ENCODE measurements around the gene SSX2IP. TPM values are rescaled to one million over a fixed set of nuclear protein-coding genes. Genes with fewer than 3 reads are reported as not detected.

Gene SSX2IP
- total RNA-seq, 1 experiment from 2014 or later: 28.0 TPM

- H3K4me3 ChIP-seq (ENCODE audit: low read length): peak overlapping the region; percentile 75
- H3K79me2 ChIP-seq (ENCODE audit: low read length): peaks cover 52% of the 10 kb centered on the region
- ATAC-seq (peak; percentile 25), DNase-seq (peak; percentile 35)
- H2AFZ ChIP-seq (ENCODE audit: low read length): peak overlapping the region; percentile 71
- H3K4me1 ChIP-seq (ENCODE audit: insufficient read depth, low read length): peaks cover 31% of the 10 kb centered on the region
- H3K9ac ChIP-seq (ENCODE audit: low read length): peak overlapping the region; percentile 74
- no peaks in the 10 kb centered on the region; the same call in 1 of the 2 replicates for H4K20me1 ChIP-seq (ENCODE audit: low read length)
- TF ChIP-seq CTCF (conservative IDR thresholded peaks at IDR 0.05; ENCODE audit: low read depth, low read length) (peak; percentile 47; the same call in 1 of the 2 replicates), EZH2 (IDR thresholded peaks at IDR 0.05; ENCODE audit: low read length, unreplicated experiment) (no peak)
- intact Hi-C loops (cut with micrococcal nuclease): loop anchor here (1.0 to 10.0 kb wide), 4 partner anchors 9 to 145 kb away; no protein-coding TSS in a partner anchor
- no peaks in the 10 kb centered on the region for H3K9me2 ChIP-seq (replicated peaks; ENCODE audit: low read length)
- H3K9me3 ChIP-seq (ENCODE audit: low read length): no peaks in the 10 kb centered on the region
- no peaks in the 10 kb centered on the region for H3K27me3 ChIP-seq (ENCODE audit: low read length)
- peak overlapping the region; percentile 96 for H3K4me2 ChIP-seq (ENCODE audit: low read length)
- H3K27ac ChIP-seq (ENCODE audit: low read length): peak overlapping the region; percentile 35; the same call in 1 of the 2 replicates
- POLR2A ChIA-PET (ENCODE audit: unreplicated experiment): interaction anchor here (0.6 kb wide), 1 partner anchor 60 kb away, joined by 6 read pairs; no protein-coding TSS in a partner anchor
- BruUV-seq (replicated peaks): TSS peak; percentile 66
- no peaks in the 10 kb centered on the region for H3K36me3 ChIP-seq (ENCODE audit: low read depth, low read length)
- CTCF ChIA-PET: no interaction called here
- H3F3A ChIP-seq (ENCODE audit: low read length, unreplicated experiment): no peaks in the 10 kb centered on the region
Observed at GRCh38 chr1:84689514-84690396, 506 bp downstream of the SSX2IP start.

- H3K27me3 ChIP-seq (ENCODE audit: low read length): no peaks in the 10 kb centered on the region
- H3K27ac ChIP-seq (ENCODE audit: low read length): no peak overlapping the region
- peaks cover 64% of the 10 kb centered on the region for H3K79me2 ChIP-seq (ENCODE audit: low read length)
- POLR2A ChIA-PET (ENCODE audit: unreplicated experiment): interaction anchor here (0.9 kb wide), 1 partner anchor 30 kb away, joined by 6 read pairs; no protein-coding TSS in a partner anchor
- ATAC-seq (no peak), DNase-seq (peak; percentile 17)
- H3F3A ChIP-seq (ENCODE audit: low read length, unreplicated experiment): no peaks in the 10 kb centered on the region
- H3K4me3 ChIP-seq (ENCODE audit: low read length): peak overlapping the region; percentile 75
- CTCF ChIA-PET: interaction anchor here (0.6 kb wide), 1 partner anchor 146 kb away, joined by 3 read pairs; no protein-coding TSS in a partner anchor
- H3K4me1 ChIP-seq (ENCODE audit: insufficient read depth, low read length): peaks cover 31% of the 10 kb centered on the region
- no TSS peak for BruUV-seq (replicated peaks)
- no peak overlapping the region for H3K9ac ChIP-seq (ENCODE audit: low read length)
- H3K4me2 ChIP-seq (ENCODE audit: low read length): peak overlapping the region; percentile 96
- no peaks in the 10 kb centered on the region for H3K9me3 ChIP-seq (ENCODE audit: low read length)
- H3K36me3 ChIP-seq (ENCODE audit: low read depth, low read length): no peaks in the 10 kb centered on the region
- H2AFZ ChIP-seq (ENCODE audit: low read length): no peak overlapping the region
- H4K20me1 ChIP-seq (ENCODE audit: low read length): no peaks in the 10 kb centered on the region; the same call in 1 of the 2 replicates
- no peaks in the 10 kb centered on the region for H3K9me2 ChIP-seq (replicated peaks; ENCODE audit: low read length)
- no peak for TF ChIP-seq CTCF (conservative IDR thresholded peaks at IDR 0.05; ENCODE audit: low read depth, low read length)
- no peak for TF ChIP-seq EZH2phosphoT487 (IDR thresholded peaks at IDR 0.05; ENCODE audit: borderline replicate concordance, low read length)
- no peak for TF ChIP-seq EZH2 (IDR thresholded peaks at IDR 0.05; ENCODE audit: low read length, unreplicated experiment)
- intact Hi-C loops (cut with micrococcal nuclease): loop anchor here (5.0 kb wide), 2 partner anchors 39 to 66 kb away; no protein-coding TSS in a partner anchor
Observed at GRCh38 chr1:84688463-84689061, 1.7 kb downstream of the SSX2IP start.
